HG02588 (cell line): ENCODE data around the gene RNF182.
"Not testable (repeated sequence)": the region's sequence is repeated elsewhere in the genome, so short reads cannot be mapped to it uniquely, and the experiment has no call there.

Experiments used
- ATAC-seq: cut with Tn5 transposase; IDR thresholded peaks from one replicate; pipeline ENCODE4 v1.9.1; 2021; ENCODE audit warnings: mild to moderate bottlenecking, moderate library complexity; ENCODE audit not compliant: unreplicated experiment

Gene RNF182

DNA sequence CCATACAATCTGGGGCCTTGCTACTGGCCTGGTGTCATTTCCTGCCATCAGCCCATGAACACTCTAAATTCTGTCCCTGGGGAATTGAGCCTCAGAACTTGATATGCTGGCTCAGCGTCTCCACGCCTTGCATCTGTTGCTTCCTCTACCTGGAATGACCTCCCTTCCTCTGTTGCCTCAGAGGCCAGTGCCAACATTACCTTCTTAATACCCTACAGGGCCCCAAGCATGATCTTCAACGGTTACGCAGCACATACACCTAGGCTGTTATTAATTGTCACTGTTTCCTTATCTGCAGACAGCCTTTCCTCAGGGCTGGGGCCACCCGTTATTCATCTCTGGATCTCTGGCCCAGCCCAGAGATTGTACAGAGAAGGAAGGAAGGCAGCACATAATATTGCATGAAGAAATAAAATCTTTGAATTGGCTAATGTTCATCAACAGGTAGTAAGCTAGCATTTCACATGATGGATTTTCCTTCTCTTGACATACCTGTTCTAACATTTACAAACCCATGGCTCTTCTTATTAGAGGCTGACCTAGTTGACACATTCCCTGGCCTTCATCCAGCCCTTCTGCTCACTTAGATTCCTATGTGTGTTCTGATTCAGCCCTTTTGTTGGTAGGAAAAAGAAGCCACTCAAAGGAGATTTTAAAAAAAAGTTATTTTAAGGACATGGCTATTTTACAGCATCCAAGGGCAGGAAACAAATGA is 8.4 kb upstream of the RNF182 start:
- ATAC-seq: no peak

DNA sequence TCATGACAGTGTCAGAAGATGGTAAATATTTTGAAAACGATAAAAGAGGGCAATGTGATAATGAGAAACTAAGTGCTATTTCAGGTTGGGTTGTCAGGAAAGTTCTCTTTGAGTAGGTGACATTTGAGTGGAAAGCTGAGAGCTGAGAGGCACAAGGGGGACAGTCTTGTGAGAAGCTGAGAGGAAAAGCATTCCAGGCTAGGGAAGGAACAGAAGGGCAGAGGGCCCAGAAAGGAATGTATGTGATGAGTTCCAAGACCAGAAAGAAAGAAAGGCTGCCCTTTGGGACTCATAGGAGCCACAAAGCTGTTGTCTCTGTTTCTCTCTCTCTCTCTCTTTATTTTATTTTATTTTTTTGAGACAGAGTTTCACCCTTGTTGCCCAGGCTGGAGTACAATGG is 7.6 kb upstream of the RNF182 start:
- no peak for ATAC-seq

DNA sequence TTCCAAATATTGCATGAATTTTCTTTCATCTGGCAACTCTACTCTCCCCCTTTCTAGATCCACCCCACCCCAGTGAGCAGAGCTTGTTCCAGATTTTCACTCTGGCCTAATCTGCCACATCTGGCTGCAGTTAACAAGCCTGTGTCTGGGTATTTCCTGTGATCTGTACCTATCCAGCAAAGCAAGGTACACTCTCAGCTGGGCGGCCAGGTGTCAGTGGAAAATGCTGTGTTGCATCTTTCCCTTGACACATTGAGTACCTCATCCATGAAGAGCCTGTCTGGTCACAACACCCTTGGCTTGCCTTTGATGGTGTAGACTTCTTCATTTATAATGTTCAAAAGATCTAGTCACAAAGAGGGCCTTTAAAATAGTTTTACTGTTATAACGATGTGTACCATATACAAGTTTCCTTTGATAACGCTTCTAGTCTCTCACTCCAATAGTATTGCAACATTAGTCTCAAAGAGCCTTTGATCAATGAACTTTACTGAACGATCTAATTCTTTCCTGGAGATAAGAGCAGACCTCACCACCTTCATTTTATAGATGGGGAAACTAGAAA is 6.0 kb upstream of the RNF182 start:
- no peak for ATAC-seq

DNA sequence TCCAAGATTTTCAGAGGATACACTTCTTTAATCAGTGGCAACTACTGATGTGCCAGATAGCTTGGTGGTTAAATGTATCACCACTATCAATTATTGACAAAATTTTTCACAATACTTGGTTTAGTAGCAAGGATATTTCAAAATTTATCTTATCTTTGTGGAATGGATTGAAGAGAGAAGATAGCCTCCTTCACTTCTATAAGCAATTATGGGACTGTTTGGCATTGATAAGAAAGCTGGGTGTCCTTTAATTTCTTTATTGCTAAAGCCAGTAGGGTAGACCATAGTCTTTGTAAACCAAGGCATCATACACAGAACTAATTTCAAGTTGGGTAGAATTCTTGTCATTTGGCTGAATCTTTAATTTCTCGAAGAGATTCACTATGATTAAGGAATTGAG is 4.9 kb upstream of the RNF182 start:
- no peak for ATAC-seq

DNA sequence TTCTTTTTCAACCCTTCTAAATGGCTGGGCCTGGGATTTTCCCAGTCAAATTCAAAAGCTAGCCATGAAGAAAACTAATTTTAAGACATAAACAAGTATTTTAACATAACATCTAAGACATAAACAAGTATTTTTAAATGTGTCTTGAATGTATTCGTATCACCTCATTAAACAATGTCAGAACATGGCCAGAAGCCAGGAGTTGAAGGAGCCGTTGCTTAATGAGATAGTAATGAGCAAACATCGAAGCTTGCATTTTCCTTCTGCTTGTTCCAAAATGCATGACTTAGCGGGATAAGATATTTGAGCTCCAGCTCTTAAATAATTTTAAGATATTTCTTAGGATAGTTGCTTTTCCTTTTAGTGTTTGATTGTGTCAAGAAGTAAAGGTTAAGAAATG is 4.2 kb upstream of the RNF182 start:
- ATAC-seq: no peak

DNA sequence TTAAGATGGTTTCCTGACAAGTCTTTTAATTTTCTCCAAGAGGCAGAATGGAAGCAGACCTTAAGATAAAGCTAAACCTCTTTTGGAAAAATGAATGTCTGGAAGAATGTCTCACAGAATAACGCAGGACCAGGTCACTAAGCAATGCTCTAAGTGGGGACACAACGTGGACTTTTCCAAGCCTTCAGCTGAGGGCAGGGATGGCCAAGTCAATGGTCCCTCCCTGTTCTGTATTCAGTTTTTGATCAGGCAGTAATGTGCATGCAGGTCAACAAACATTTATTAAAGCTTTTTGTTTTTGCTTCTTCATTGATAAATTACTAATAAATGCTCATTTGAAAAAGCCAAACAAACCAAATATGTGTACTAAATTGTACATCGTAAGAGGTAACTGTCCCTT is 2.0 kb upstream of the RNF182 start:
- ATAC-seq: no peak

DNA sequence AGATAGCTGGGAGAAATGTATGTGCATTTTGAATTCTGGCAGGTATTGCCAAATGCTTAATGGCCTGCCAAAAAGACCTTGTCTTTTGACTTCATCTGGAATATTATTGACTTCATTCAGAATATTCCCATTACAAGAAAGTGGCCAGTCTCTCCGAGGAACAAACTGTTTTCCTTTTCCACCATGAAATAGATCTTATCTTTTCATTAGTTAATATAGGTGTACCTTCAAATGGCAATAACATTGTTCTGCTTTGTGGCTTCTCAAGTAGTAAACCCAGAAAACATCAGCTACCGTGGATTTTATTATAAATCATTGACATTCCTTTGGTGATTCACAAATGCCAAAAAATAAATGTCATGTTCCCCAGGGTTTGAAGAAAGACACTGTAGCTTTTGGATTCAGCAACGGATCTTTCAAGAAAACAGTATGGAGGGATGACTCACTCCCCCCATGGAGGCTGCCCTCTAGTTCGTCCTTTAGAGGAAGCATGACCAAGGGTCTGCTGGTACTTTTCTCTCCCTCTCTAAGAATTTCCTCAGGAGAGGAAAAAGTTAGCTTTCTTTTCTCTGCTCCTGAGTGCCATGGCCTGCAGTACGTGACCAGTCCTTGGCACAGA is 1.1 kb upstream of the RNF182 start:
- no peak for ATAC-seq

DNA sequence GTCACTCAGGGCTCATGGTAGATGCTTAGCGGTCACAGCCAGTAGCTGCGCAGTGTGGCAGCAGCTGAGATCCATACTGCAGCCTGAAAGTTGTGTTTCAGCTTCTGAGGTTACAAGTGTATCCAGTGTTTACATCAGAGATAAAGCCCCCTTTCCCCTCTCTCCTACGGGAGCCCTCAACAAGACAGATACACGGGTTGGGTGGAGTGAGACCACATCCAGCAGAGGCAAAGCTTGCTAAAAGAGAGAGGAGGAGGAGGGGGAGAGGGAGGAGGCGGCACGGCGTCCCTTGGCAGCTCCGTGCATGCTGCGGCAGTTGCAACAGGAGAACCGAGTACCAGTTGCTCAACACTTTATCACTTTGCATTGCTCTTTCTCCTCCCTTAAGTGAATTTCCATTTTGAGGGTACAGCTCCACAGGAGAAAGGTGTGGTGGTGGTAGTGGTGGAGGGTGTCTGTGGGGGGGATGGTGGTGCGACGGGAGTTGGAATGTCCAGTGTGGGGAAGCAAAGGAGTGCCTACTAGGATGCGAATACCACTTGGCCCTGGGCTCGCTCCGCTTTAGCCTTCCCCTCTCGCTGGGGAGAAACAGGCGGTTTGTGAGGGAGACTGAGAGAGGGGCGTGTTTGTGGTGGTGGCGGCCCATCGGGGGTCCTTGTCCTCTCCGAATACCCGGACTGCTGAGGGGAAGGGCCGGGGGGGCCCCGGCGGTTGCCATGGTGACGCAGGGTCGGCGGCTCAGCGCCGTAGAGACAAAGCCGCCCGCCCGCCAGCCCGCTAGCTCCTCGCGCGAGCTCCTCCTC is 405 bp upstream of the RNF182 start:
- ATAC-seq: no peak

DNA sequence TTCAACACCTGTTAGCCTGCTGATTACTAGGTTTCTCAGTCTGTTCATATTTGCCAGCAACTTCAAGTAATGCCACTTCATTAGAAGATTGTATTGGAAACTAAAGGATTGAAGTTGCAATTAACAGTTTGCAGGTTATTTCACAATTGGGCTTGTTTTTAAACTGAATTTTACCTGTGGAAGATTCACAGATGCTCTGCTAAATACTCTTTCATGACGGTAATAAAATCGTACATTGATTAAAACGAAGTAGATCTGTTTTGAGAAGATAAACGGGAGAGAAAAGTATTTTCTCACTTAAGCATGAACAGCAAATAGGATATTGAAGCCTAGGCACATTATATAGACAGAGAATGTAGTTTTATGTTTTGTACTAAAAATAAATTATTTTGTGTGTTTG is 1.6 kb downstream of the RNF182 start:
- no peak for ATAC-seq

DNA sequence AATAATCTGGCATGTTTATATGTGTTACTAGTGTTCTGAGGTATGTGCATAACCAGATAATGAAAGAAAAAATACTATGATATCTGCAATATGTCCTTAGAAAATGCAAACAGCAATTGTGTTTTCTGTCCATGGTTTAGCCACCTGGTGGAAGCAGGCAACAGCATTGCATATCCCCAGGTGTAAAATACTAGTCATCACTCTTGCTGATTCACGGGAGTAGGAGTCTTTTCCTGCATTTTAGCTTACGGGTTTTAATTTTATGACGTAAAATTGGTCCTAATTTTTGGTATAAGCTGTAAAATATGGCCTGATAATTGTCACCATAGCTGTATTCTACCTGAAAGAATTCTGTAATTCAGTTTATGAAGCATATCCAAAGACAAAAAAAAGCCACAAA is 2.5 kb downstream of the RNF182 start:
- no peak for ATAC-seq

DNA sequence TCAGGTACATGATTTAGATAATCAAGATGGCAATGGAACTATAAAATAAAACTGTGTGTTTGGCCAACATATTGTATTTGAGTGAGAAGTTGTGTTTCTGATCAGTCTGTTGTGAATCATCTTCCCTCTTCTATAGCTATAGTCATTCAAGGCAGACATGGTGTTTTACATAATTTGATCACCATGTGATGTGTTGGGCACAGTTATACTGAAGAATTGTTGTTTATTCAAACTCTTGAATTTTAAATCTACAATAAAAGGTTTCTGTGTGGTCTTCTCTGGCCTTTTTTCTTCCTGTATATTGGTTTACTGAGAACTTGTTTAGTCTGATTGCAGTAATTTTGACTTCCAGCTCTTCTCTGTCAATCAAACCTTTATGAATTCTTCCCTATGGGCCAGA is 4.4 kb downstream of the RNF182 start:
- ATAC-seq: no peak

DNA sequence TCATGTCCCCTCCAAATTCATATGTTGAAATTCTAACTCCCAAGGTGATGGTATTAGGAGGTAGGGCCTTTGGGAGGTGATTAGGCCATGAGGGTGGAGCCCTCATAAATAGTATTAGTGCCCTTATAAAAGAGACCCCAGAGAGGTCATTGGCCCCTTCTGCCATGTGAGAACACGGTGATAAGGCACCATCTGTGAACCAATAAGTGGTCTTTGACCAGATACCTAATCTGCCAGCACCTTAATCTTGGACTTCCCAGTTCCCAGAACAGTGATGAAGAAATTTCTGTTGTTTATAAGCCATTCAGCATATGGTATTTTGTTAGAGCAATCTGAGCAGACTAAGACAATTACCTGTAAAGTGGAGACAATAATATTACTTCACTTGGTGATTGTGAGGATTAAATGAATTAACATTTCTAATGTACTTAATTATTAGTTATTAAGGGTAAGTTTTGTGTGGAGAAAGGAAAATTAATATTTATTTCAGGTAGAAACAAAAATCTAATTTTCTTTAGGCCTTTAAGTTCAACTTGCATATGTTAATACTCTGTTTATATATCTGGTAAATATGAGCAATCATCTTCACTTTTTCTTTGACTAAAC is 7.1 kb downstream of the RNF182 start:
- ATAC-seq: no peak

DNA sequence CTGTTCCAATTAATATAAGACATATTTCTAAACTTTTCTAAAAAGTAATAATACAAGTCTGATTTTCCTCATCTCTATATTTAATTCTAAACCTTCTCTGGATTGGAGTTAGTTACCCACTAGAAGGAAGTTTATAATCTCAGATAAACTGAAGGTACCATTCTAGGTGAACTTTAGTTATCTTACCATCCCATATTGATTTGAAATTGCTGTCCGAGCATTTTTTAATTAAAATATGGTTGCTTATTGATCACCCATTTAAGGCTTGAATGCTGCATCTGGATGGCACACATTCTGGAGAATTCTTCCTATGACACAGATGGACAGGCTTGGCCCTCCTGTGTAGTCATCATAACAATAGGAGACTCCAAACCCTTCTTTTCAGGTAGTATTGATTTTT is 8.0 kb downstream of the RNF182 start:
- no peak for ATAC-seq

DNA sequence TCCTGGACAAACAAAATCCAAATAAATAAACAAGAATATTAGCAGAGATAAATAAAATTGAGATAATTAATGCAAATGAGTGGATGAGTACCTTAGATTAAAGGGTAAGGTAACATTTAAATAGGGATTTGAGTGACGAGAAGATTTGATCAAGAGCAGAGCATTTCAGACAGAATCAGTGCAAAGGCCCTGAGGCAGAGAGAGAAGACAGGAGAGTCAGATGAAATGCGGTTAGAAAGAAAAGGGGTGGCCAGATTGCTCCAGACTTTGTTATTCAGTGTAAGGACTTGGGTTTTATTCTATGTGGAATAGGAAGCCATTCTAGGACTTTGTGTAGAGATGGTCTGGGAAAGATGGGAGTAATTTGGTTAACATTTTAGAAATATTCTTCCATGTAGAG is 10.0 kb downstream of the RNF182 start:
- no peak for ATAC-seq

DNA sequence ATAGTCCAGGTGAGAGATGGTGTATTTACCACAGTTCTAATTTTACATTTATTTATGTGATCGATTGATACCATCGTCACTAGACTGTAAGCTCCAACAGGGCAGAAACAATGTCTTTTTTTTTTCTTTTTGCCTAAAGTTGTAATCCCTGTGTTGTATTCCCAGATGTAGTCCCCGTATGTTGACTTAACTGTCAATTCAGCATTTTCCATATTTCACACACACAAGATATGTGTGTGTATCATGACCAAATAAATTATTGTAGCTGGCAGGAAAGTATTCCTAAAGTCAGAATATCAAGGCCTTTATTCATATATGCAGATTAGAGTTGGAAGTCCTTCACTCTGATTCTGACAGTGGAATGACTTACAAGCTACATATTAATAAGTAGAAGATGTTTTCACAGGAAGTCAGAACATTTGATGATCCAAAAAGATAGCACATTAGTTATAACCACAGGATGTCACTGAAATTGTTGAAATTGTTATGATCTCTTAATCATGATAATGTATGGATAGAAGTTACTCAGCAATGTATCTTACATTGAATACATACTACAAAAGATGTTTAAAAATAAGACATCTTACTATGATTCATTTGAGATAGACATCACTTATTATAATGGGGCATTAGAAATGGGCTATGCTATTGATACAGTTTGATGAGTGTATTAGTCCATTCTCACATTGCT is 10.6 kb downstream of the RNF182 start:
- ATAC-seq: no peak

DNA sequence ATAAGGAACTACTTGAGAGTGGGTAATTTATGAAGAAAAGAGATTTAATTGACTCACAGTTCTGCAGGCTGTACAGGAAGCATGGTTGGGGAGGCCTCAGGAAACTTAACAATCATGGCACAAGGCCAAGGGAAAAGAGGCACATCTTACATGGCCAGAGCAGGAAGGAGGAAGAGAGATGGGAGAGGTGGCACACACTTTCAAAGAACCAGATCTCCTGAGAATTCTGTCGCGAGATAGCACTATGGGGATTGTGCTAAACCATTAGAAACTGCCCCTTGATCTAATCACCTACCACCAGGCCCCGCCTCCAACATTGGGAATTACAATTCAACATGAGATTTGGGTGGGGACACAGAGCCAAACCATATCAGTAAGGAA is 11.1 kb downstream of the RNF182 start:
- not testable (repeated sequence) for ATAC-seq

DNA sequence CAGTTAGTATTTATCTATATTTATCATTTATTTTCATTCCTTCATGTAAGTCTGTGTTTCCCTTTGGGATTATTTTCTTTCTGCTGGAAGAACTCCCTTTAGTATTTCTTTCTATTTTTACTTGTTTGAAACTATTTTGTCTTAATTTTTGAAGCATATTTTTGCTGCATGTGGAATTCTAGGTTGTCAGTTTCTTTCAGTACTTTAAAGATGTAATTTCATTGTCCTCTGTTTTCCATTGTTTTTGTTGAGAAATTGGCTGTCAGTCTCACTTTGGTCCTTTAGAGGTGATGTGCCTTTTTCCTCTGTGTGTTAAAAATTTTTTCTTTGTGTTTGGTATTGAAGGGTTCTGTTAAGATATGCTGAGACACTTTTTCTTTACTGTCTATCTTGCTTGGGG is 17.1 kb downstream of the RNF182 start:
- no peak for ATAC-seq

DNA sequence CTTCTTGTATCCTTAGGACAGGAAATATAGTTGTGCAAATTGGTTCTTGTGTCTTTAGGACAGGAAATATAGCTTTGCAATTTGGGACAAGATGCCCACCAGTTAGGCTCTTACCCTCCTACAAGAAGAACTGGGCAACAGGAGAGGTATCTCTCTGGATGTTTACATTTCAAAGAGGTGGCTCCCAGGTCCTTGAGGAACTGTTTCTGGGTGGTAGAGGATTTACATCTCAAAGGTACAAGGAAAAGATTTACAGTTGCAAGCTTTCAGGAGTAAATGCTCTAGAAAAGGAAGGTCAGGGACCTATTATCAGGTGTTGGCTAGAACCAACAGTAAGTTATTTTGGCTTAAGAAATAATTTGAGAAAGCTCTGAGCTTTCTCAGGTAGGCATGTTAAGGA is 19.2 kb downstream of the RNF182 start:
- no peak for ATAC-seq

DNA sequence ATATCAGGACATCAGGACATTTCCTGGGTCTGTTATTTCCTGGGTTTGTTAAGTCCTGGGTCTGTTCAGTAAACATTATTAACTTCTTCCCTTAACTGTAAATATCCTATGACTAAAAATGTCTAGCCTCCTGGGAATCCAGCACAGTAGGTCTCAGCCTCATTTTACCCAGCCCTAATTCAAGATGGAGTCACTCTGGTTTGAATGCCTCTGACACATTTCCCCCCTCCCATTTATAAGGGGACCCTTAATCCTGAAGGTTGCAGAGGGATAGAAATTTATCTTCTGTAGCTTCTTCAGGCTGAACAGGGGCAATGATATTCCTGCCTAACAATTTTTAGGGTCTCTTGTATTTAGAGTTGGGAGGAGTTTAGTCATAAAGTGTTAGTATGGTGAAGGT is 21.8 kb downstream of the RNF182 start:
- ATAC-seq: no peak

DNA sequence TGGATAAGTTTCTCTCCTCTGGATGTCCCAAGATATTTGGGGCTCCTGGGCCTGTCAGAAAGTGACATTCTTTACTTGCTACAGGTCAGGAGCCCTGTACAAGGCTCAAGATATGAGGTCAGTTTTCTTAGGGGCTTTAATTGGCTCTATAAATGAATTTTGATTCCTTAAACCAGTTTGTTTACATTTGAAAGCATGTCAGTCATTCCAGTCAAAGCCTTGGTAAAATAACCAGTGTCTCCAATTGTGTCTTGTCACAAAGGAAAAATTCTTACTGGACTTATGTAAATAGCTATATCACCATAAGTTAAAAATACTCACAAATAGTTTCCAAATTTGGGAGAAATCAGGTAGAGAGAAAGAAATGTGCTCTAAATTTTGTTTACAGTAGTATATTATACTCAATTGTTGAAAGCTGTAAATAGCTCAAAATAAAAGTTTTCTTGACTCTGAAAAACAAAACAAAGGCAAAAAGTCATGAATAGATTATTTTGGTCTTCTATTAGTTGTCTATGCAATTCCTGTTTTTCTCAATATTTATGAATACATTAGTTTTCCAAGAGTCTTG is 22.9 kb downstream of the RNF182 start:
- no peak for ATAC-seq

DNA sequence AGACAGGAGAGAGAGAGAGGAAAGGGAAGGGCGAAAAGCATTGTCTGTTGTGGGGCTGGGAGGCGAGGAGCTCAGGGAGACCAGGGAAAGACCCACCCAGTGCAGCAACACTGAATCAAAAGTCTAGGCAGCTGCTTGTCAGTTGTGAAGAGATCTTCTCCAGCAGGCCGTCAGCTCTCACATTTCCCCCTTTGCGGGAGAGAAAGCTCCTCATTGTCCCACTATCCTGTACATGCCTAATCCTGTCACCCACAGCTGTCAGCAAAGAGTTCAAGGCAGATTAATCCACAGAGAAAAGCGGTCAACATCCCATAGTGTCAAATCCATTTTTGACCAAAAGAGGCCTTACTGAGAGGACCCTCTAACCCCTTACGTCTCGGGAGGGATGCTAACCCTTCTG is 27.3 kb downstream of the RNF182 start:
- ATAC-seq: no peak
